BJ (cell line): ENCODE results near the gene BCAS3. TPM values are rescaled to one million over a fixed set of nuclear protein-coding genes. Genes with fewer than 3 reads are reported as not detected.

Experiments
- CTCF ChIA-PET: fragments of 350-600 bp; formaldehyde crosslinking; extraction: SDS; loops from one replicate; lab custom pipeline; 2021; ENCODE audit warnings: antibody characterized with exemption, inconsistent platforms; lab: Yijun Ruan, JAX
- POLR2A ChIA-PET: fragments of 300-600 bp; sonication (Branson Sonifier 250); formaldehyde crosslinking; extraction: SDS; loops from one replicate; lab custom pipeline; 2021; ENCODE audit warnings: antibody characterized with exemption; lab: Charles Lee
- DNase-seq: peaks from one replicate; pipeline ENCODE4 v3.0.0-alpha.2; 2011; ENCODE audit warnings: low read depth
- H3K27me3 ChIP-seq: 2 replicates; pipeline ENCODE4 v1.6.0; 2011; ENCODE audit warnings: low read length; ENCODE audit not compliant: control insufficient read depth, insufficient read depth
- H3K36me3 ChIP-seq: 2 replicates; pipeline ENCODE4 v1.5.1; 2011; ENCODE audit warnings: low read length; ENCODE audit not compliant: control insufficient read depth, insufficient read depth
- H3K4me3 ChIP-seq: 2 replicates; pipeline ENCODE4 v1.5.1; 2011; ENCODE audit warnings: low read depth, mild to moderate bottlenecking, control low read depth, low read length
- CTCF ChIP-seq: IDR thresholded peaks from 2 replicates; pipeline ENCODE4 v1.5.1; 2011; ENCODE audit warnings: low read depth, mild to moderate bottlenecking, control low read depth, inconsistent platforms, low read length, moderate library complexity; ENCODE audit not compliant: insufficient read depth
- polyA plus RNA-seq: library from polyadenylated mRNA; depleted of rRNA; stranded (reverse); fragments of >200 nt; gene quantifications from 2 replicates; pipeline ENCODE4 v1.2.3, GENCODE V29; 2011

Gene BCAS3
- polyA plus RNA-seq, 1 experiment: 19.5 TPM

GRCh38 chr17:60680754-60681153, 3.1 kb downstream of the BCAS3 start:
- Histone ChIP-seq H3K36me3 (no peaks in the 10 kb centered on the region), H3K27me3 (no peaks in the 10 kb centered on the region), H3K4me3 (no peak overlapping the region)
- CTCF ChIA-PET: interaction anchor here (0.9 kb wide), 1 partner anchor 22 kb away, joined by 3 read pairs; no protein-coding TSS in a partner anchor
- TF ChIP-seq CTCF: no peak
- DNase-seq: no peak
- POLR2A ChIA-PET: no interaction called here

- DNase-seq: no peak
- H3K27me3 ChIP-seq: no peaks in the 10 kb centered on the region
- H3K36me3 ChIP-seq: peaks cover 3% of the 10 kb centered on the region; the same call in 1 of the 2 replicates
- POLR2A ChIA-PET: no interaction called here
- no peak for TF ChIP-seq CTCF
- CTCF ChIA-PET: no interaction called here
- no peak overlapping the region for H3K4me3 ChIP-seq
Observed at GRCh38 chr17:60685437-60685836, 7.8 kb downstream of the BCAS3 start.

DNA sequence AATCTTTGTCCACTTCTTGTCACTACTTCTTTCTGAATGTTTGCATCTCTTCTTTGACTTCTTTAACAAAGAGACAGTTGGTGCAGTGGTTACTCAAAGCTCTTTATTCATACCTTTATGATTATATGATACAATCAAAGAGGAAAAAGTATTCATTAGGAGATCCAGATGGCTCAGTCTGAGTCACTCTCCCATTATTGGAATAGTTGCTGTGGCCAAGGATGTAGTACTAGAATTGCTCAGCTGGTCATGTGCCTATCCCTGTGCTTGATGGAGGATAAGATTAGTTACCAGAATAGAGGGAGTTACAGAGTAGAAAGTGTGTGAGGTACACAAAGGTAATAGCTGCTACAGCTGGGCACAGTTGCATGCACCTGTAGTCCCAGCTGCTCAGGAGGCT, 18.3 kb downstream of the BCAS3 start:
- DNase-seq: no peak
- ChIA-PET POLR2A (no interaction called here), CTCF (no interaction called here)
- no peaks in the 10 kb centered on the region for H3K36me3 ChIP-seq
- TF ChIP-seq CTCF: no peak
- H3K27me3 ChIP-seq: no peaks in the 10 kb centered on the region
- H3K4me3 ChIP-seq: no peak overlapping the region

GRCh38 chr17:60699090-60699489, 21.4 kb downstream of the BCAS3 start:
- ChIA-PET CTCF (no interaction called here), POLR2A (no interaction called here)
- no peak for TF ChIP-seq CTCF
- Histone ChIP-seq H3K4me3 (no peak overlapping the region), H3K27me3 (no peaks in the 10 kb centered on the region), H3K36me3 (no peaks in the 10 kb centered on the region)
- DNase-seq: no peak

GRCh38 chr17:60704170-60704569, 26.5 kb downstream of the BCAS3 start:
- no peak for DNase-seq
- no peak for TF ChIP-seq CTCF
- CTCF ChIA-PET: no interaction called here
- POLR2A ChIA-PET: no interaction called here
- H3K4me3 ChIP-seq: no peak overlapping the region
- no peaks in the 10 kb centered on the region for H3K27me3 ChIP-seq
- H3K36me3 ChIP-seq: no peaks in the 10 kb centered on the region
